Stomach (tissue), 4 donors: Measurements from ENCODE around the gene SPRYD3.

ENCODE experiments used
- EP300 ChIP-seq: sonication (generic); formaldehyde crosslinking; IDR thresholded peaks from one replicate; pipeline ENCODE4 v1.6.1; 2017; ENCODE audit warnings: antibody characterized with exemption
- POLR2A ChIP-seq, 4 donors: fragments of 450-650 bp; IDR thresholded peaks; one replicate each; pipeline ENCODE4 v1.6.1; 2016; ENCODE audit warnings: antibody characterized with exemption in 4 of 4, control low read depth in 2 of 4, mild to moderate bottlenecking in 1 of 4, moderate library complexity in 1 of 4
- POLR2AphosphoS5 ChIP-seq, 3 donors: sonication (generic); formaldehyde crosslinking; IDR thresholded peaks; one replicate each; pipeline ENCODE4 v1.6.1; 2016; ENCODE audit warnings: antibody characterized with exemption in 3 of 3
- TF ChIP-seq, protein P1 (sequence below), 7 experiments: fragments of 450-650 bp in 4 of 7; fragments of 200-600 bp in 3 of 7; sonication (generic) in 3 of 7; IDR thresholded peaks; one replicate each; pipeline ENCODE4 v1.5.1; 2016 to 2019; ENCODE audit warnings: antibody characterized with exemption in 7 of 7, control low read depth in 2 of 7, mild to moderate bottlenecking in 1 of 7

GRCh38 chr12:53044052-53044581 lies 35.1 kb downstream of the SPRYD3 start:
- TF ChIP-seq, protein P1, sequence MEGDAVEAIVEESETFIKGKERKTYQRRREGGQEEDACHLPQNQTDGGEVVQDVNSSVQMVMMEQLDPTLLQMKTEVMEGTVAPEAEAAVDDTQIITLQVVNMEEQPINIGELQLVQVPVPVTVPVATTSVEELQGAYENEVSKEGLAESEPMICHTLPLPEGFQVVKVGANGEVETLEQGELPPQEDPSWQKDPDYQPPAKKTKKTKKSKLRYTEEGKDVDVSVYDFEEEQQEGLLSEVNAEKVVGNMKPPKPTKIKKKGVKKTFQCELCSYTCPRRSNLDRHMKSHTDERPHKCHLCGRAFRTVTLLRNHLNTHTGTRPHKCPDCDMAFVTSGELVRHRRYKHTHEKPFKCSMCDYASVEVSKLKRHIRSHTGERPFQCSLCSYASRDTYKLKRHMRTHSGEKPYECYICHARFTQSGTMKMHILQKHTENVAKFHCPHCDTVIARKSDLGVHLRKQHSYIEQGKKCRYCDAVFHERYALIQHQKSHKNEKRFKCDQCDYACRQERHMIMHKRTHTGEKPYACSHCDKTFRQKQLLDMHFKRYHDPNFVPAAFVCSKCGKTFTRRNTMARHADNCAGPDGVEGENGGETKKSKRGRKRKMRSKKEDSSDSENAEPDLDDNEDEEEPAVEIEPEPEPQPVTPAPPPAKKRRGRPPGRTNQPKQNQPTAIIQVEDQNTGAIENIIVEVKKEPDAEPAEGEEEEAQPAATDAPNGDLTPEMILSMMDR (IDR thresholded peaks at IDR 0.05), result no peak
- TF ChIP-seq POLR2A (IDR thresholded peaks at IDR 0.05) (no peak), POLR2AphosphoS5 (IDR thresholded peaks at IDR 0.05) (no peak), EP300 (no peak)
